Prostate gland (tissue), 2 donors: ENCODE measurements around the gene CEP44. TPM values are rescaled to one million over a fixed set of nuclear protein-coding genes. Genes with fewer than 3 reads are reported as not detected.
A peak's percentile ranks its signal among the peaks of the same experiment; 100 is the strongest.
"Not testable (repeated sequence)": the region's sequence is repeated elsewhere in the genome, so short reads cannot be mapped to it uniquely, and the experiment has no call there.

Experiments used
- DNase-seq: peaks from one replicate; pipeline ENCODE4 v3.0.0-alpha.2; 2019; ENCODE audit warnings: low spot score
- H3K27ac ChIP-seq, 2 donors: fragments of 200-600 bp; sonication (generic); 2 replicates each; pipeline ENCODE4 v1.5.1; 2017 to 2019
- H3K27me3 ChIP-seq: fragments of 200-600 bp; sonication (generic); replicated peaks from 2 replicates; pipeline ENCODE4 v1.5.1; 2019; ENCODE audit not compliant: insufficient read depth
- H3K36me3 ChIP-seq, 2 donors: fragments of 200-600 bp; sonication (generic); 1 replicate in 1 of 2; 2 replicates in 1 of 2; pipeline versions ENCODE4 v1.5.1 to v1.8.1; 2017 to 2019
- H3K4me1 ChIP-seq: fragments of 200-600 bp; sonication (generic); replicated peaks from 2 replicates; pipeline ENCODE4 v1.5.1; 2019
- H3K4me3 ChIP-seq, 2 donors: fragments of 200-600 bp; sonication (generic); 2 replicates each; pipeline ENCODE4 v1.5.1; 2017 to 2019
- H3K9me3 ChIP-seq: fragments of 200-600 bp; sonication (generic); 2 replicates; pipeline ENCODE4 v1.5.1; 2017
- POLR2A ChIP-seq: fragments of 450-650 bp; IDR thresholded peaks from one replicate; pipeline ENCODE4 v1.6.1; 2016; ENCODE audit warnings: antibody characterized with exemption, mild to moderate bottlenecking
- POLR2AphosphoS5 ChIP-seq: sonication (generic); formaldehyde crosslinking; IDR thresholded peaks from one replicate; pipeline ENCODE4 v1.6.1; 2017; ENCODE audit warnings: antibody characterized with exemption
- WGBS: methylation state at CpG from one replicate; pipeline ENCODE4 v1.1.5; 2018; 5-methylcytosine and 5-hydroxymethylcytosine counted together
- intact Hi-C: fragments of 100-400 bp; cut with DNase I; formaldehyde crosslinking; loops from one replicate; pipeline ENCODE4 v1.14.2; 2022
- total RNA-seq, 2 donors: library from RNA; depleted of rRNA; stranded (reverse); fragments of >200 nt; gene quantifications; one replicate each; pipeline ENCODE4 v1.1.0, GENCODE V29; 2016
- TF ChIP-seq, protein P1 (sequence below), 4 experiments: fragments of 200-600 bp in 2 of 4; fragments of 450-650 bp in 2 of 4; sonication (generic) in 2 of 4; IDR thresholded peaks; 1 replicate in 3 of 4; 2 replicates in 1 of 4; pipeline ENCODE4 v1.5.1; 2016 to 2019; ENCODE audit warnings: antibody characterized with exemption in 4 of 4, mild to moderate bottlenecking in 2 of 4, moderate library complexity in 2 of 4

CEP44 gene
- total RNA-seq, 2 donors from 2014 or later = 13.7 to 14.3 TPM

DNA sequence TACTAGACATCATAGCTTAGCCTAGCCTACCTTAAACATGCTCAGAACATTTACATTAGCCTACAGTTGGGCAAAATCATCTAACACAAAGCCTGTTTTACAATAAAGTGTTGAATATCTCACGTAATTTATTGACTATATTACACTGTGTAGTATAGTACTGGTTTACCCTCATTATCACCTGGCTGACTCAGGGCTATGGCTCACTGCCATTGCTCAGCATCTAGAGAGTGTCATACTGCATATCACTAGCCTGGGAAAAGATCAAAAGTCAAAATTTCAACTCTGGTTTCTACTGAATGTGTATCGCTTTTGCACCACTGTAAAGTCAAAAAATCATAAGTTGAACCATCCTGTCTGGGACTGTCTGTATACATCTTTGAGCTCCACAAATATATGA is 78.6 kb downstream of the CEP44 start:
- no peaks in the 10 kb centered on the region for H3K9me3 ChIP-seq
- TF ChIP-seq POLR2A = no peak
- TF ChIP-seq, protein P1, sequence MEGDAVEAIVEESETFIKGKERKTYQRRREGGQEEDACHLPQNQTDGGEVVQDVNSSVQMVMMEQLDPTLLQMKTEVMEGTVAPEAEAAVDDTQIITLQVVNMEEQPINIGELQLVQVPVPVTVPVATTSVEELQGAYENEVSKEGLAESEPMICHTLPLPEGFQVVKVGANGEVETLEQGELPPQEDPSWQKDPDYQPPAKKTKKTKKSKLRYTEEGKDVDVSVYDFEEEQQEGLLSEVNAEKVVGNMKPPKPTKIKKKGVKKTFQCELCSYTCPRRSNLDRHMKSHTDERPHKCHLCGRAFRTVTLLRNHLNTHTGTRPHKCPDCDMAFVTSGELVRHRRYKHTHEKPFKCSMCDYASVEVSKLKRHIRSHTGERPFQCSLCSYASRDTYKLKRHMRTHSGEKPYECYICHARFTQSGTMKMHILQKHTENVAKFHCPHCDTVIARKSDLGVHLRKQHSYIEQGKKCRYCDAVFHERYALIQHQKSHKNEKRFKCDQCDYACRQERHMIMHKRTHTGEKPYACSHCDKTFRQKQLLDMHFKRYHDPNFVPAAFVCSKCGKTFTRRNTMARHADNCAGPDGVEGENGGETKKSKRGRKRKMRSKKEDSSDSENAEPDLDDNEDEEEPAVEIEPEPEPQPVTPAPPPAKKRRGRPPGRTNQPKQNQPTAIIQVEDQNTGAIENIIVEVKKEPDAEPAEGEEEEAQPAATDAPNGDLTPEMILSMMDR (IDR thresholded peaks at IDR 0.05) = no peak
- TF ChIP-seq POLR2AphosphoS5 = no peak
- H3K27me3 ChIP-seq = no peaks in the 10 kb centered on the region
- H3K27ac ChIP-seq = no peak overlapping the region
- WGBS = 88% methylated on average over 2 of the region's 2 CpGs
- H3K36me3 ChIP-seq = no peaks in the 10 kb centered on the region
- DNase-seq = no peak
- intact Hi-C loops = no loop called here
- no peak overlapping the region for H3K4me3 ChIP-seq
- H3K4me1 ChIP-seq = no peaks in the 10 kb centered on the region

DNA sequence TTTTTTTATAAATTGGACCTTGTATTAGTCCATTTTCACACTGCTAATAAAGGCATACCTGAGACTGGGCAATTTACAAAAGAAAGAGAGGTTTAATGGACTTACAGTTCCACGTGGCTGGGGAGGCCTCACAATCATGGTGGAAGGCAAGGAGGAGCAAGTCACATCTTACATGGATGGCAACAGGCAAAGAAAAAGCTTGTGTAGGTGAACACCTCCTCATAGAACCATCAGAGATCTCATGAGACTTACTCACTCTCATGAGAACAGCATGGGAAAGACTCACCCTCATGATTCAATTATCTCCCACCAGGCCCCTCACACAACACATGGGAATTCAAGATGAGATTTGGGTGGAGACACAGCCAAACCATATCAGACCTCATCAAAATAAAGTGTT is 80.1 kb downstream of the CEP44 start:
- H3K27ac ChIP-seq, H3K9me3 ChIP-seq, H3K4me3 ChIP-seq, H3K36me3 ChIP-seq, H3K27me3 ChIP-seq, H3K4me1 ChIP-seq, DNase-seq: not testable (repeated sequence)
- 63% methylated on average over 1 of the region's 1 CpG for WGBS
- intact Hi-C loops = loop anchor here (2.0 kb wide), 1 partner anchor 269 kb away; no protein-coding TSS in a partner anchor

DNA sequence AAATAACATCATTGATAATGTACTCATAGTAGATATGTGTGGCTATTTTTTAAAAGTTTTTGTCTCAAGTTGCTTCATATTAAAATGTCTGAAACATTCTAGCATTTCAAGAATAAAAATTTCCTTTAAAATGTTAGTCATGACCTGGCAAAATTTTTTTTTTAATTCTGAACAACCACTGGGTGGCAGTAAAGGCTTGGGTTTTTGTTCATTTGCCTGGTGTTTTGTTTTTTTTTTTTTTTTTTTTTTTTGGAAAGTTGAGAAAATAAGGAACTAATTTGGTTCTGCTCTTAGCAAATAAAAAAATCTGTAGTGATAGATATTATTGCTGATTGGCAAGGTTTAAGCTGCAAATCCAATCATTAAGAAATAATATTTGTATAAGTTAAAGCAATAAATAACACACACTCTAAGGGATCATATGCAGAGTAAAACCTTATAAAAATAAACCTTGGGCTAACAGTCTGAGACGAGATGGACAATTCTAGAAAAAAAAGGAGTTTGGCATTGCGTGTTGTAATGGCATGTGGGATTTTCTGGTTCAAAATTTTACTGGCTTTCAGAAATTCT is 81.4 kb downstream of the CEP44 start:
- 18% methylated on average over 2 of the region's 2 CpGs for WGBS
- intact Hi-C loops = loop anchor here (2.0 kb wide), 1 partner anchor 268 kb away; no protein-coding TSS in a partner anchor
- no peaks in the 10 kb centered on the region for H3K4me1 ChIP-seq
- TF ChIP-seq, protein P1 (IDR thresholded peaks at IDR 0.05) = peak in 3 of 4 experiments; percentile 35 to 54 (median 53)
- TF ChIP-seq POLR2AphosphoS5 = no peak
- no peaks in the 10 kb centered on the region for H3K9me3 ChIP-seq
- DNase-seq = no peak
- no peaks in the 10 kb centered on the region for H3K27me3 ChIP-seq
- H3K27ac ChIP-seq = no peak overlapping the region
- no peak overlapping the region for H3K4me3 ChIP-seq
- H3K36me3 ChIP-seq = no peaks in the 10 kb centered on the region

DNA sequence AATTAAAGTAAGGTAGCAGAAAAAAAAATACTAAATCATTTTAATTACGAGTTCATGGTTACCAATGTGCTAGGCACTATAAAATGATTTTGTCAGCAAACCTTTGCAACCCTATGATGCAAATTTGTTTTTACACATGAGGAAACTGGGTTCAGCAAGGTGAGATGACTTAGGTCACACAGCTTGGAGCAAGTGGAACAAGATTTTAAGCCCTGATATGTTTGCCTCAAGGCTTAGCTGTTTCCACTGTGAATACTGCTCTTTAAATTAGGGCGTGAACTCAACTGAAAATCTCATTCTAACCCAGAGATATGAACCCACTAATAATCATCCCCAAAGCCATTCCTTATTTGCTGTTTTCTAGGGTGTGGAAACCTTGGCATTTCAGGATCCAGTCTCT is 86.3 kb downstream of the CEP44 start:
- intact Hi-C loops = no loop called here
- Histone ChIP-seq H3K4me1 (no peaks in the 10 kb centered on the region), H3K27me3 (no peaks in the 10 kb centered on the region), H3K27ac (no peak overlapping the region), H3K4me3 (no peak overlapping the region), H3K36me3 (no peaks in the 10 kb centered on the region), H3K9me3 (no peaks in the 10 kb centered on the region)
- no peak for DNase-seq
- TF ChIP-seq POLR2AphosphoS5 = no peak
- no peak for TF ChIP-seq POLR2A
- TF ChIP-seq, protein P1 (IDR thresholded peaks at IDR 0.05) = no peak
- 78% methylated on average over 2 of the region's 2 CpGs for WGBS

DNA sequence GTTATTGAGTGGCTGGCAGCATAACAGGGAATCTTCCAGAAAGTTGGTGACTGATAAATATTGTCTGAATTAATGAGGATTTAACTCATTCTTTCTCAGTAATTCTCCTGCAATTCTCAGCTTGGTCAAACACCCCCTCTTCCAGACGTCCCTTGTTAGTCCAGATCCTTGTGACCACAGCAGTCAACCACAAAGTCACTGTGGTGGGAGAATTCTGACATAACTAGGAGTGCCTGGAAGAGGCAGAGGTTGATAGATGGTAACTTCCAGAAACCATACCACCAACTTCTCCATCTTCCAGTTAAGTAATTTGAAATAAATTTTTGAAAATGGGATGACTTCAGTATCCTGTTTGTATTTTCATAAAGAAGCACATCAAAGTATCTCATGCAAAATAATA is 90.1 kb downstream of the CEP44 start:
- Histone ChIP-seq H3K36me3 (no peaks in the 10 kb centered on the region), H3K4me3 (no peak overlapping the region), H3K4me1 (no peaks in the 10 kb centered on the region), H3K27ac (no peak overlapping the region), H3K9me3 (no peaks in the 10 kb centered on the region), H3K27me3 (no peaks in the 10 kb centered on the region)
- intact Hi-C loops = no loop called here
- WGBS = 80% methylated on average over 1 of the region's 1 CpG
- TF ChIP-seq, protein P1 (IDR thresholded peaks at IDR 0.05) = no peak
- no peak for TF ChIP-seq POLR2AphosphoS5
- DNase-seq = no peak
